CD4-positive, alpha-beta T cell (primary cell): ENCODE measurements around the gene KIF27. TPM values are rescaled to one million over a fixed set of nuclear protein-coding genes. Genes with fewer than 3 reads are reported as not detected.

ENCODE experiments used
- ATAC-seq: fragments of 200-7000 bp; cut with Tn5 transposase; one replicate; pipeline ENCODE4 v1.10.0; 2022; ENCODE audit warnings: mild to moderate bottlenecking; ENCODE audit not compliant: poor library complexity
- CTCF ChIA-PET: fragments of 350-600 bp; sonication (Branson Sonifier 250); formaldehyde crosslinking; loops from one replicate; lab custom pipeline; 2021; ENCODE audit warnings: antibody characterized with exemption, inconsistent platforms; lab: Charles Lee
- POLR2A ChIA-PET: fragments of 350-600 bp; sonication (Branson Sonifier 250); formaldehyde crosslinking; loops from one replicate; lab custom pipeline; 2021; ENCODE audit warnings: antibody characterized with exemption, inconsistent platforms; lab: Charles Lee
- DNase-seq, 14 experiments: peaks; one replicate each; pipeline ENCODE4 v3.0.0-alpha.2; 2013 to 2020; ENCODE audit warnings: mixed read lengths in 2 of 14
- H3K27ac ChIP-seq, 2 donors: one replicate each; pipeline versions ENCODE4 v1.5.1 to v1.7.0; 2013; ENCODE audit warnings: low read length in 2 of 2, low read depth in 1 of 2, mild to moderate bottlenecking in 1 of 2
- H3K27me3 ChIP-seq, 2 experiments: 1 replicate in 1 of 2; 2 replicates in 1 of 2; pipeline versions ENCODE4 v1.6.1 to v1.7.0; 2013; ENCODE audit warnings: low read length in 2 of 2, control low read depth in 1 of 2, mild to moderate bottlenecking in 1 of 2, moderate library complexity in 1 of 2; ENCODE audit not compliant: insufficient read depth in 2 of 2, control insufficient read depth in 1 of 2
- H3K36me3 ChIP-seq: one replicate; pipeline ENCODE4 v1.6.1; 2013; ENCODE audit warnings: low read length, control low read depth; ENCODE audit not compliant: insufficient read depth
- H3K4me1 ChIP-seq: one replicate; pipeline ENCODE4 v1.6.1; 2013; ENCODE audit warnings: low read length, control low read depth; ENCODE audit not compliant: insufficient read depth
- H3K4me3 ChIP-seq: one replicate; pipeline ENCODE4 v1.5.1; 2013; ENCODE audit warnings: mild to moderate bottlenecking, low read length, moderate library complexity
- H3K9me3 ChIP-seq, 2 experiments: 1 replicate in 1 of 2; 2 replicates in 1 of 2; pipeline versions ENCODE4 v1.6.1 to v1.7.0; 2013; ENCODE audit warnings: low read length in 2 of 2, mild to moderate bottlenecking in 2 of 2, control low read depth in 1 of 2, moderate library complexity in 1 of 2; ENCODE audit not compliant: control insufficient read depth in 1 of 2, insufficient read depth in 1 of 2
- H3K27ac Mint-ChIP-seq: one replicate; pipeline ENCODE4 v1.8.0; 2020; ENCODE audit warnings: mixed read lengths
- H3K27me3 Mint-ChIP-seq: one replicate; pipeline ENCODE4 v1.8.0; 2021; ENCODE audit warnings: mixed read lengths
- H3K36me3 Mint-ChIP-seq: one replicate; pipeline ENCODE4 v1.8.0; 2021; ENCODE audit warnings: low read depth, mixed read lengths
- H3K4me1 Mint-ChIP-seq: one replicate; pipeline ENCODE4 v1.8.0; 2021; ENCODE audit warnings: low read depth, mixed read lengths
- H3K4me3 Mint-ChIP-seq: one replicate; pipeline ENCODE4 v1.8.0; 2020; ENCODE audit warnings: mild to moderate bottlenecking, mixed read lengths
- H3K9me3 Mint-ChIP-seq: one replicate; pipeline ENCODE4 v1.8.0; 2020; ENCODE audit warnings: mixed read lengths
- CTCF ChIP-seq: fragments of 200-600 bp; IDR thresholded peaks from one replicate; pipeline ENCODE4 v1.8.0; 2022; ENCODE audit warnings: antibody characterized with exemption, mild to moderate bottlenecking
- intact Hi-C, 2 experiments: fragments of 100-400 bp; cut with DNase I in 1 of 2; cut with micrococcal nuclease in 1 of 2; formaldehyde crosslinking; loops; one replicate each; pipeline versions ENCODE4 v1.15.1 to v1.9.0; 2023 to 2025; cut with DNase I, micrococcal nuclease
- microRNA-seq: library from miRNA; unstranded; fragments of <30 nt; microRNA quantifications from one replicate; pipeline ENCODE4 v1.2.0, GENCODE V29; 2021; ENCODE audit warnings: borderline microRNAs expressed, borderline replicate concordance
- total RNA-seq, 174 experiments: library from RNA in 2 of 174; stranded (reverse) in 2 of 174; gene quantifications; one replicate each; pipeline ENCODE4 v1.2.3 and lab custom pipeline; 2021 to 2026

Gene KIF27
- total RNA-seq, 2 experiments from 2014 or later, result 3.6 to 5.1 TPM

- H3K36me3 Mint-ChIP-seq, result peaks cover 38% of the 10 kb centered on the region
- TF ChIP-seq CTCF, result no peak
- no peak overlapping the region for H3K4me3 ChIP-seq
- no peaks in the 10 kb centered on the region for H3K27me3 Mint-ChIP-seq
- ATAC-seq, result no peak
- H3K4me1 Mint-ChIP-seq, result no peaks in the 10 kb centered on the region
- ChIA-PET CTCF (interaction anchor here (0.6 kb wide), 1 partner anchor 898 kb away, joined by 3 read pairs; no protein-coding TSS in a partner anchor), POLR2A (no interaction called here)
- no peaks in the 10 kb centered on the region for H3K4me1 ChIP-seq
- peaks cover 6% of the 10 kb centered on the region for H3K36me3 ChIP-seq
- intact Hi-C loops, result no loop called here
- H3K9me3 Mint-ChIP-seq, result no peaks in the 10 kb centered on the region
- H3K27ac Mint-ChIP-seq, result no peak overlapping the region
- no peaks in the 10 kb centered on the region for H3K27me3 ChIP-seq
- no peak for DNase-seq
- no peak overlapping the region for H3K27ac ChIP-seq
- H3K9me3 ChIP-seq, result no peaks in the 10 kb centered on the region
- no peak overlapping the region for H3K4me3 Mint-ChIP-seq
Measured at GRCh38 chr9:83800236-83801033, 120.8 kb downstream of the KIF27 start.

- no peak overlapping the region for H3K27ac Mint-ChIP-seq
- intact Hi-C loops, result no loop called here
- H3K4me3 Mint-ChIP-seq, result no peak overlapping the region
- H3K9me3 Mint-ChIP-seq, result no peaks in the 10 kb centered on the region
- ATAC-seq (no peak), DNase-seq (no peak)
- H3K36me3 ChIP-seq, result peaks cover 6% of the 10 kb centered on the region
- no peak overlapping the region for H3K27ac ChIP-seq
- no peaks in the 10 kb centered on the region for H3K4me1 ChIP-seq
- H3K4me3 ChIP-seq, result no peak overlapping the region
- peaks cover 50% of the 10 kb centered on the region for H3K36me3 Mint-ChIP-seq
- H3K4me1 Mint-ChIP-seq, result no peaks in the 10 kb centered on the region
- H3K27me3 Mint-ChIP-seq, result no peaks in the 10 kb centered on the region
- no peak for TF ChIP-seq CTCF
- no peaks in the 10 kb centered on the region for H3K9me3 ChIP-seq
- ChIA-PET CTCF (no interaction called here), POLR2A (no interaction called here)
- H3K27me3 ChIP-seq, result no peaks in the 10 kb centered on the region
Measured at GRCh38 chr9:83794051-83794450, 127.2 kb downstream of the KIF27 start.

GRCh38 chr9:83792746-83793145 is 128.5 kb downstream of the KIF27 start:
- intact Hi-C loops, result no loop called here
- ChIA-PET CTCF (no interaction called here), POLR2A (no interaction called here)
- Histone ChIP-seq H3K27ac (no peak overlapping the region), H3K27me3 (no peaks in the 10 kb centered on the region), H3K9me3 (no peaks in the 10 kb centered on the region), H3K4me3 (no peak overlapping the region), H3K4me1 (no peaks in the 10 kb centered on the region), H3K36me3 (no peaks in the 10 kb centered on the region)
- Mint-ChIP-seq H3K9me3 (no peaks in the 10 kb centered on the region), H3K4me3 (no peak overlapping the region), H3K4me1 (no peaks in the 10 kb centered on the region), H3K36me3 (peaks cover 43% of the 10 kb centered on the region), H3K27me3 (no peaks in the 10 kb centered on the region), H3K27ac (no peak overlapping the region)
- ATAC-seq, result no peak
- no peak for DNase-seq
- TF ChIP-seq CTCF, result no peak

Small RNAs within 50 kb of the gene (microRNA-seq; reads per million reads assigned to microRNA genes)
- gene MIR7-1, result 291 reads per million, percentile 75 among the genes with 10 or more reads in this experiment

Other genes with a start within 250 kb of the KIF27 start
- 100 to 1,000 TPM; 178 to 185 TPM for gene UBQLN1, start 213.5 kb downstream of the KIF27 start, total RNA-seq
- gene GKAP1, start 103.7 kb downstream of the KIF27 start, total RNA-seq, result 1 to 10 TPM; 7.3 to 9.5 TPM
- gene HNRNPK, start 58.8 kb upstream of the KIF27 start, total RNA-seq, result 100 to 1,000 TPM; 656 to 688 TPM
- gene RMI1, start 59.4 kb upstream of the KIF27 start, total RNA-seq, result 1 to 10 TPM in 1 of 2 experiments, under 1 TPM in 1; 0.66 to 1.2 TPM